DMS153 treated with DMSO at 0.1 percent for 48 hours (cell line): ENCODE results near the gene PPM1E.
"Not testable (repeated sequence)": the region's sequence is repeated elsewhere in the genome, so short reads cannot be mapped to it uniquely, and the experiment has no call there.

Source experiments
- DNase-seq: peaks from one replicate; lab custom pipeline; 2025; ENCODE audit not compliant: unreplicated experiment; lab: John Stamatoyannopoulos, UW

The PPM1E gene

DNA sequence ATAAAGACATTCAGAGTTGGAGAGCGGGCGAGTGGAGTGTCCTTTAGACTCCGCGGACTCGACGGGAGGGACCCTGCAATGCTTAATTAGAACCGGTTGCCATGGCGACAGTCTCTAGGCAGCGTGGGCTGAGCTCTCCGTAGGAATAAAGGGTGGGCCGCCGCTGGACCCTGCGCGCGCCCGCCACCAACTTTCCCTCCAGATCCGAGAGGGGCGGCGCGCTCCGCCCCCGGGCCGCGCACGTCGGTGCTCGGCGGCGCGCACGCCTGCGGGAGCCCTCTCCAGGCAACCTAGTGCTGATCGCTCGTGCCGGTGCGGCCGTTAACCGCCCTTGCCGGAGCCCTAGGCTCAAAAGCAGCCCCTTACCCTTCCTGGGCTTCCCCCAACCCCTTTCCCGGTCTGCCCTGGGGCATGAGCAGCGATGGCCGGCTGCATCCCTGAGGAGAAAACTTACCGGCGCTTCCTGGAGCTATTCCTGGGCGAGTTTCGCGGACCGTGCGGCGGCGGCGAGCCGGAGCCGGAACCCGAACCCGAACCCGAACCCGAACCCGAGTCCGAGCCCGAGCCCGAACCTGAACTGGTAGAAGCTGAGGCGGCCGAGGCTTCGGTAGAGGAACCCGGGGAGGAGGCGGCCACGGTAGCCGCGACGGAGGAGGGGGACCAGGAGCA, at the start of gene PPM1E:
TSS of gene PPM1E (plus strand) at position 278 of the 669 bp plus-strand sequence.
- peak; percentile 68 for DNase-seq

DNA sequence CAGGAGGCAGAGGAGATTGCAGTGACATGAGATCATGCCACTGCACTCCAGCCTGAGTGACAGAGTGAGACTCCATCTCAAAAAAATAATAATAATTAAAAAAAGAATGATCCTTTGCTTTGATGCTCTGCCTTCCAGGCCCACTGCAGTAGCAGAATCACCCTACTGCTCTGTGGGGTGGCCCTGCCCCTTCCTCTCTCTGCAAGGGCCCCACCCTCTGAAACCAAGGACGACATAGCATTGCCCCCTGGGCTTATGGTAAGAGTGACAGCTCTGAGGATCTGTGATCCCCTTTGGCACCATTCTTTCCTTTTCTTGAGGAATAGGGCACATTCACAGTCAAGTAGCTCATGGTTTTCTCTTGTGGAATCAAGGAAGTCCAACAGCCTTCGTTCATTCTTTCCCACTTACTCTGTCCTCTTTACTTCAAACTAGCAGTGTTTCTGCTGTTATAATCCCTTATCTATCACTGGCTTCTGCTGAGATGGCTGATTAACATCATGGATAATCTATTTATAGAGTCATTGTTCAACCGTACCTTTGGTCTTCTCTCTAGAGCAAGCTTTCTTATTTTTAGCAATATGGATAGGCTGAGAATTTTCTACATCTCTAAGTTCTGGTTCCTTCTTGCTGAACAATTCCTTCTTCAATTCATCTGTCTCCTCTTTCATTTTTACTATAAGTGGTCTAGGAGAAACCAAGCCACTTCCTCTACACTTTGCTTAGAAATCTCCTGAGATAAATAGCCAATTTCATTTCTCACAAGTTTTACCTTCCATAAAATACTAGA, 49.1 kb upstream of the PPM1E start:
- no peak for DNase-seq

DNA sequence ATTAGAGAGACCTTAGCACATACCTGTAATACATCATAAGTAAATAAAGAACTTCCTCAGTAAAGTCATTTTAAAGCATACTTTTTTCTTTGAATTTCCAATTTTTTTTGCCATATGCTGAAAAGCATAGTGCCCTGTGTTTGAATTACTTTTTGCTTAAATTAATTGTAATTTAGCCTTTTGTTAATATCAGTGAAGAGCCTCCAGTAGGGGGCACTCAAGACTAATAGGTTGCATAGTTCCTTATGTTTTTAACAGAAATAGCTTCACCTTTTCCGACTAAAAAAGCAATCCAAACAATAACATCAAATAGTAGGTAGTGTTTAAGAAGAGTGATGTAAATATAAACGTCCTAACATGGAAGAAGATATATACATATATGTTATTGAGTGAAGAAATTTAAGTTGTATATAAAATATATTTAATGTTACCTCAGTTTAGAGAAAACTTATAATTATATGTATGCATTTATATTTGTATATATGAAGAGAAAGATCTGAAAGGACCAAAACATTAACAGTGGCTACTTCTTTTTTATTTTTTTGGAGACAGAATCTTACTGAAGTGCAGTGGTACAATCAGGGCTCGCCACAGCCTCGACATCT, 44.6 kb upstream of the PPM1E start:
- peak; percentile 22 for DNase-seq

DNA sequence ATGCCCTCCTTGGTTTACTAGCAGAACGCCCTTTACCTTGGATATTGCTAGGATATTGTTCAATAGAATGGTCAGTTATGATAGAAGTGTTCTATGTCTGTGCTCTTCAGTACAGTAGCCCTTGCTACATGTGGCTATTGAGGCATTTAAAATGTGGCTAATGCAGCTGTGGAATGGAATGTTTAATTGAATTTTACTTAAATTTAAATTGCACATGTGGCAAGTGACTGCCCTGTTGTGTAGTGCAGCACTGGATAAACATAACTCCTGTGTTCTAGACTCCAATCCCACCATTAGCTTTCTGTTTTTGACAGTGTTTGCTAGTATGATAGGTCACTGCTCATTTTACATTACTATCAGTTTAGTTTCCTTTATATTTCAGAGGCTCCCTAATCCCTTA, 33.4 kb upstream of the PPM1E start:
- DNase-seq = no peak

DNA sequence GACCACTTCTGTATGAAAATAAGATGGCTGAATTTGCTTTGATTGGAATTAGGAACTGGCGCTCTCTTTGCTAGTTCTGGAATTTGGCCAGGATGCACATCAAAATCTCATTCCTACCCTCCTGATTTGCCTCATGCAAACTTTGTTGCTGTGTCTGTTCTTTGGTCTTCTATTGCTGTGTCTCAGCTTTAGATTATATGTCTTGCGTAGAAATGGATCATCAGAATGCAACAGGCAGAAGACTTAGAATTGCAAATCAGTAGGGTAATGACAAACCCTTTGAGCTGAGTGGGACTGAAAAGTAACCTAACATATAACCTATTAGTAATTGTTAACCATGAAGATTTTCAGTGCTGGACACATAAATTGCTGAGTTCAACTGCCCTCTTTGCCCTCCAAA, 33.0 kb upstream of the PPM1E start:
- no peak for DNase-seq

DNA sequence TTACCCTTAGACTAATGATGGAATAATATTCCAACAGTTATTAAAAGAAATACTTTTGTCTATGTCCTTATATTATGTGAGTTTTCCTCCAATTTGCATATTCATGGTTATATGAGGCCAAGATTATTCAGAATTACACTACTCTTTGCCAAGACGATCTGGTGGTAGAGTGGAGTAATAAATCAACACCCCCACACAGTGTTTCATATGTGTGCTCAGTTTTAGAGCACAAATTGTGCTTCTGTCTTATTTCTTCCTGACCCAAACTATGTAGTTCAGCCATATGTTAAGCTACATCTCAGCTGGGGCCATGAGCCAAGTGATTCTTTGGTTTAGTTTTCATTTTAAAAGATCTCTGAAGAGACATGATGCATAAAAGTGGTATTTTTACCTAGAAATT, 26.9 kb upstream of the PPM1E start:
- no peak for DNase-seq

DNA sequence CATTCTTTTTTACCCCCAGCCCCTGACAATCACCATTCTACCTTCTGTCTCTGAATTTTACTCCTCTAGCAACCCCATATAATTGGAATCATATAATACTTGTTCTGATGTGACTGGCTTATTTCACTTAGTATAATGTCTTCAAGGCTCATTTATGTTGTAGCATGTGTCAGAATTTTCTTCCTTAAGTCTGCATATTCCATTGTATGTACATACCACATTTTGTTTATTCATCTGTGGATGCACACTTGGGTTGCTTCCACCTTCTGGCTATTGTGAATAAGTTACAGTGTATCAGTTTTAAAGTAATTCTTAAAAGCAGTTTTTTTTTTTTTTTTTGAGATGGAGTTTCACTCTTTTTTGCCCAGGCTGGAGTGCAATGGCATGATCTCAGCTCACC, 24.7 kb upstream of the PPM1E start:
- no peak for DNase-seq

DNA sequence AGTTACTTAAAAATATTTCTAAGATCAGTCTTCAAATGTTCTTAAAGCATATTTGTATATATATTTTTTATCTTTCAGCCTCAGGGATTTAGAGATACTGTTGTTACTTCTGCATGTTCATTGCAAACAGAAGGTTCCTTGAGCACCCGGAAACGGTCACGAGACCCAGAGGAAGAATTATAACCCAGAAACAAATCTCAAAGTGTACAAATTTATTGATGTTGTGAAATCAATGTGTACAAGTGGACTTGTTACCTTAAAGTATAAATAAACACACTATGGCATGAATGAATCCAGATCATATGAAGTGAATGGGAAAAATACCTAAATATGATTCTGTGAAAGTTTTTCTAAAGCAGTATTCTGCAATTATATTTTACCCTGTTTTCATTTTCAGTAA, 21.6 kb upstream of the PPM1E start:
- no peak for DNase-seq

DNA sequence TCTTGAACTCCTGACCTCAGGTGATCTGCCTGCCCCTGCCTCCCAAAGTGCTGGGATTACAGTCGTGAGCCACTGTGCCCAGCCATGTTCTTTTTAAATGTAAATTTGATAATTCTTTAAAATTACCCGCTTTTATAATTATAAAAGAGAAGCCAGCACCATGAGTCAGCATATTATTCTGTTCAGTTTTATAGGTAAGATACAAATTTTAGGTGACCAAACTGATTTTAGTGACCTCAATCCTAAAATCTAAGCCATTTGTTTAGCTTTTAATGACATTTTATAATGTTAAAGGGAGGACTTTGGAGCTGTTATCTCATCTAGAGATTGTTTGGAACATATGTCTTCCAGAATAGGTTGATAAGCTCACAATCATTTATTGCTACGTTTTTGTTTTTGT, 20.8 kb upstream of the PPM1E start:
- no peak for DNase-seq

DNA sequence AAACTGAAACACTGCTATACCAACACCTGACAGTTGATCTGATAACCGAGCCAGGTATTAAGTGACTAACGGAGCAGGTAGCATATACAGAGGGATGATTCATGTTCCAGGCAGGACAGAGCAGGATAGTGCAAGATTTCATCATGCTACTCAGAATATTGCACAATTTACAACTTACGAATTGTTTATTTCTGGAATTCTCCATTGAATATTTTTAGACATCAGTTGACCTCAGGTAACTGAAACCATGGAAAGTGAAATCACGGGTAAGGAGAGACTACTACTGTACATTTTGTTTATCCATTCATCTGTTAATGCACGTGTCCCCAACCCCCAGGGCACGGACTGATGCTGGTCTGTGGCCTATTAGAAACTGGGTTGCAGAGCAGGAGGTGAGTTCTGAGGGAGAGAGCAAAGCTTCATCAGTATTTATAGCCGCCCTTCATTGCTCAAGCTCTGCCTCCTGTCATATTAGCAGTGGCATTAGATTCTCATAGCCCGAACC, 14.5 kb upstream of the PPM1E start:
- no peak for DNase-seq

DNA sequence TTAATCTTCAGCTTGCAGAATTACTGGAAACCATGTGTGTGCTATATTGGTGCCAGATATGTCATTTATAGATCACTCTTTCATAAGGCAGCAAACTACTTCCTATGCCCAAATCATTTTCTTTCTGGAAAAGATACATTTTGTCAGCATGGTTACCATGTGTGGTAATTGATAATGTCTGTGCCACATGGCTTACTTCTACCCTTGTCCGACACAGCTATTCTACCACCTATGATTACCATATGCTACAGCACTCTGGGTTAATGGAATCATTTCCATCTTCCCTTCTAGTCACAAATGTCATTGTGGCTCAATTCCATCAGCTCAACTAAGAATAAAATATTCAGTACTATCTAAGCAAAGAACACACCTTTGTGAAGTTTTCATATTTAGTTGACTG, 8.0 kb upstream of the PPM1E start:
- DNase-seq = no peak

DNA sequence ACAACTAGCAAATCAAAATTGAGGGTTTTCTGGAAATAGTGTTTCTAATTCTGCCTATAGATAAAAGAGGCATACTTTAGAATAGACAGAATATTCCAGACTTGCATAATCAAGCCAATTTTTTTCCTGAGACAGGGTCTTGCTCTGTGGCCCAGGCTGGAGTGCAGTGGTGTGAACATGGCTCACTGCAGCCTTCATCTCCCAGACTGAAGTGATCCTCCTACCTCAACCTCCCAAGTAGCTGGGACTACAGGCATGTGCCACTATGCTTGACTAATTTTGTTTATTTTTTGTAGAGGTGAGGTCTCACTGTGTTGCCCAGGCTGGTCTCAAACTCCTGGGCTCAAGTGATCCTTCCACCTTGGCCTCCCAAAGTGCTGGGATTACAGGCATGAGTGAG, 6.0 kb upstream of the PPM1E start:
- not testable (repeated sequence) for DNase-seq

DNA sequence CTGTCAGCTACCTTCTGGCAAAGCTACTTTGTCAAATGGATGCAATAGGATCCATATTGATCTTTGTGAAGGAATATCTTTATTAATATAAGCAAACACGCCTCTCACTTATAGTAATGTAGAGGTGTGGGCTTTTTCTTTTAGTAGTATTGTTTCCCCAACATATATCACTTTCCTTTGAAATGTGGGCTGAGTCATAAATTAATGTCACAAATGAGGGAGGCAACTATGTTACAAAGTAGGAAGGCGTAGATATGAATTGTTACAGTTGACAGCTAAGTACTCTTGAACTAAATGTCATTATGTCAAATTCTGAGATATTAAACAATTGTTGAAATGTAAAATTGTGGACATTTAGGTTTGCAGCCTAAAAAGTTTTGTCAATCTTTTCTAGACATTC, 2.6 kb upstream of the PPM1E start:
- DNase-seq = no peak

DNA sequence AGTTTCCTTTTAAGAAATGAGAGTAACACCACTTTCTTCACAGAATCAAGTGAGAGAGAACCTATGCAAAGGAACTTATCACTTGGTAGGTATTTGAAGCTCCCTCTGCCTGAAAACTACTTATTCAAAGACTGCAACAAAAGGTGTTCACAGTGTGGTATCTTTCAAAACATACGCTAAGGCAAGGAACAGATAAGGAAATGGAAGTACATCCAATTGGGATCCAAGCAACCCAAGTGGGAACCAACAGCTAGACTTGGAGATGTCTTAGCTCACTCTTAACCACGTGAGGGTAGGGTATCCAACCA, 431 bp upstream of the PPM1E start:
- no peak for DNase-seq

DNA sequence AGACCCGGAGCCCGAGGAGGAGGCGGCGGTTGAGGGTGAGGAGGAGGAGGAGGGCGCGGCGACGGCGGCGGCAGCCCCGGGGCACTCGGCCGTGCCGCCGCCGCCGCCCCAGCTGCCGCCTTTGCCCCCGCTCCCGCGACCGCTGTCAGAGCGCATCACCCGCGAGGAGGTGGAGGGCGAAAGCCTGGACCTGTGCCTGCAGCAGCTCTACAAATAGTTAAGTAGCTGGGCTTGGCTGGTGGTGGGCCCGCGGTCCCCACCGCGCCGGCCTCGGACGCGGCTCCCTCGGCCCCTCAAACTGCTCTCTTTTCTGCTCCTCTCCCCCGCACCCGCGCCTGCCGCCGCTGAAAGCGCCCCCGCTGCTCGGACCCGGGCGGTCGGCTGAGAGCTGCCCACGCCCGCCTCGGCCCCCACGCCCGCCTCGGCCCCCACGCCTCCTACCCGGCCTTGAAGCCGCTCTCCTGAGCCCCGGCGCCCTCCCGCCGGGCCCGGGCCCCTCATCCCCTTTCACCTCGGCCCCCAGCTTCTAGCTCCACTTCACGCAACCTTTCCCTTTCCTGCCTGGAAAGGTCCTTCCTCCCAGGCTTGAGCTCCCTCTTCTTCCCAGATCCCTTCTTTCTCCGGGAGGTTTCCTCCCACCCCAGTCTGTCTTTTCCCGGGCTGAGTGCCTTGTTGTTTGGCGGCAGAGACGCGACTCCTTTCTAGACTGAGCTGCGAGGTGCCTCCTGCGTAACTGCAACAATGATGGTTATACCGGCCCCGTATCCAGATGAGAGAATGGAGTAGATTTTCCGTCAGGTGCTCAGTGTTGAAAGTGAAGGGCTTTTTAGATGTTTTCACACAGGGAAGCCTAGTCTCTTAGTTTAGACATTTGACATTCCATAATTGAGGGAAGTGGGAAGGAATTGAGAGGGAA, 850 bp downstream of the PPM1E start:
- DNase-seq = peak; percentile 9

DNA sequence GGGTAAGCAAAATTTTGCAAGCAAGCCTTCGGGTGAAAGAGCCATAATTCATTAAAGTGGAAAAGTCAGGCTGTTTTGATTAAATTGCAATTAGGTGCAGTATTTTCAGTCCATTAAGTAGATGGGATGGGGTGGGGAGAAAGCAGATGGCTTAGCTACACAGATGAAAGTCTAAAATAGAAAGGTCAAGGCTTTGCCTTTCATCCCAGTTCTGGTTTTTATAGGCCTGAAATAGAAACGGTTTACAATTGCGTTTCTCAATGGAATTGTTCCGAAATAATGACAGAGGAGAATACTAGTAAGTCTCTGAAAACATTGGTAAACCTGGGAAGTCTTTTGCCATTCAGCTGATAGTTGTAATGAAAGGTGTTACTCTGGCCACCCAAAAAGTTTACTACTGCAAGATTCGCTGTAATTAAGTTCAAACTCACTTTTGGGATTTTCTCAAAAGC, 1.5 kb downstream of the PPM1E start:
- DNase-seq = no peak

DNA sequence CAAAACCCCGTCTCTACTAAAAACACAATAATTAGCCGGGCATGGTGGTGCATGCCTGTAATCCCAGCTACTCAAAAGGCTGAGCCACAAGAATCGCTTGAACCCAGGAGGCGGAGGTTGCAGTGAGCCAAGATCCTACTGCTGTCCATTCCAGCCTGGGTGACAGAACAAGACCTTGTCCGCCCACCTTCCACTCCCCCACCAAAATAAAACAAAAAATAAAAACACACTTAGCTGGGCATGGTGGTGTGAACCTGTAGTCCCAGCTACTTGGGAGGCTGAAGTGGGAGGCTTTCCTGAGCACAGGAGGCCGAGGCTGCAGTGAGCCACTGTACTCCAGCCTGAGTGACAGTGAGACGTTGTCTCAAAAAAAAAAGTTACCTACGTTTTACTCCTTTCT, 3.2 kb downstream of the PPM1E start:
- no peak for DNase-seq

DNA sequence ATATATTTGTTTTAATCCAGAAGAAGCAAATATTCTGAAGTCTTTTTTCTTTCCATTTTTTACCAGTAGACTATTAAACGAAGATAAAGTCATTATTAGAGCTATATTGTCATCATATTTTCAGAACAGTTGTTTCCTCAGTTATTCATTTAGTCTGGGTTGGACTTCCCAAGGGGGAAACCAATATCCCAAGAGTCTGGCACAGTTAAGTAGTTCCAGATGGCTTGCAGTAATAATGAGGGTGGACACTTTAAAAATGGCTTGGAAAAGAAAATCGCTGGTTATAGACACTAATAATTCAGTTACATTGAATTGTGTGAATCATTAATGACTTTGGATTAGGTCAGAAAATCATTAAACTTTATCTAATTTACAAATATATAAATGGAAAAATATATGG, 3.9 kb downstream of the PPM1E start:
- DNase-seq = no peak

DNA sequence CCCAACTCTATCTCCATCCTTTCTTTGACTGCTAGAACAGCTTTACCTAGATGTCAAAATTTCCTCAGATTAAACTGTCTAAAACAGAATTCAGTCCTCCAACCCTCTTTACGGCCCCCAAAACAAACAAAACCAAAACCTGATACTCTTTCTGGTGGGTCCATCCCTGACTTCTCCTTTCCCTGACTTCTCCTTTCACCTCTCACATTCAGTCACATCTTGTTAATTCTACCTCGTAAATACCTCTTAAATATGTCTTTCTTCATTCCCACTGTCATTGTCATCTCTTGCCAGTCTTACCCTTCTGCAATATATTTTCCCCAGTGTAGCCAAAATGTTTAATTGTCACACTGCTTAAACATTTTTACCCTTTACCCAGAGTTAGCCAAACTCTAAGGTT, 4.6 kb downstream of the PPM1E start:
- no peak for DNase-seq

DNA sequence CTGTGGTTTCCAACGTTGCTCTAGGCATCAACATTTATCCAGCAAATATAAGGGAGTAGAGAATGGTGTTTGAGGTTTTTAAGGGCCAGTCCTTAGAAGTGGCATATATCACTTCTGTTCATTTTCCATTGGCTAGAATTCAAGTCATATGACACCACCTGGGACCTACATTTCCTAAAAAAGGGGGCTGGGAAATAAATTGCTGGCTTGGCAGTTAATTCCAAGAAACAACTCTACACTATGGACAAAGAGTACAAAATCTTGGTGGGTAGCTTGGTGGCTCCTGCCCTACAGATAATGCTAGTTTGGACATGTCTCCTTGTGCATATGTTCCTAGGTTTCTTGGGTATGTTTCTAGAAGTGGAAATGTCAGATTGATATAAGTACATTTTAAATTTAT, 7.6 kb downstream of the PPM1E start:
- DNase-seq = no peak

DNA sequence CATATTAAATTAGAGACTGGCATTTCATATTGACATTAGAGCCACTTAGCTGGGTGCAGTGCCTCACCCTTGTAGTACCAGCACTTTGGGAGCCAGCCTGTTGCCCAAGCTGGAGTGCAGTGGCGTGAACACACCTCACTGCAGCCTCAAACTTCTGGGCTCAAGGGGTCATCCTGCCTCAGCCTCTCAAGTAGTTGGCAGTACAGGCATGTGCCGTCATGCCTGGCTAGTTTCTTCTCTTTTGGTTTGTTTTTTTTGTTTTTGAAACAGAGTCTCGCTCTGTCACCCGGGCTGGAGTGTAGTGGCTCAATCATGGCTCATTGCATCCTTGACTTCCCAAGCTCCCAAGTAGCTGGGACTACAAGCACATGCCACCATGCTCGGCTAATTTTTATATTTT, 8.7 kb downstream of the PPM1E start:
- no peak for DNase-seq
